ENCODE data around the gene ZNF521. TPM values are rescaled to one million over a fixed set of nuclear protein-coding genes. Genes with fewer than 3 reads are reported as not detected.

ZNF521 gene
- total RNA-seq, 1 donor from 2014 or later: 41.6 TPM

DNA sequence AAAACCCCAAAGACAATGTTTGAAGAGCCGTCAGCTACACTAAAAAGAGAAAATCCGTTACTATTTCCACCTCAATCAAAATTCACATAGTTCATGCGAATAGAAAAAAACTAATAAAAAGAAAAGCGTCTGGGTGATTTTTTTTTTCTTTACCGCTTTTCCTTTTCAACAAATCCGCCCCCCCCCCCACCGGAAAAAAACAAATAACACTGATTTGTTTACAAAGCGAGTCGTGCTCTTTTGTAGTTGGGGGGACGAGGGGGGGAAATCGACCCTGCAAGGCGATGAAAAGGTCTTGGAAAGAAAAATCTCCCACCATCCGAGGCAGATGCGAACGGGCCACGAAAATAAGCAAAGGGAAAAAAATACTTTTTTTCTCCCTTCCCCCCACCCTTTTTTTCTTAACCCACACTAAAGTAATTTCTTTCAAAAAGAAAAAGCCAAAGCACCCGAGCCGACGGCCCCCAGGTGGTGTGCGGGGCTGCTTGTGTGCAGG lies 638 bp downstream of the ZNF521 start:
- peak overlapping the region; percentile 71 to 83 for H3K27ac ChIP-seq
- H3K36me3 ChIP-seq: no peaks in the 10 kb centered on the region
- intact Hi-C loops (cut with DNase I): loop anchor here (2.0 to 10.0 kb wide), 7 partner anchors 113 to 1767 kb away; partner anchors contain the start of genes NPC1, OSBPL1A, TAF4B and TTC39C
- peak overlapping the region; percentile 70 to 72 for H3K4me3 ChIP-seq
- TF ChIP-seq, protein P1, sequence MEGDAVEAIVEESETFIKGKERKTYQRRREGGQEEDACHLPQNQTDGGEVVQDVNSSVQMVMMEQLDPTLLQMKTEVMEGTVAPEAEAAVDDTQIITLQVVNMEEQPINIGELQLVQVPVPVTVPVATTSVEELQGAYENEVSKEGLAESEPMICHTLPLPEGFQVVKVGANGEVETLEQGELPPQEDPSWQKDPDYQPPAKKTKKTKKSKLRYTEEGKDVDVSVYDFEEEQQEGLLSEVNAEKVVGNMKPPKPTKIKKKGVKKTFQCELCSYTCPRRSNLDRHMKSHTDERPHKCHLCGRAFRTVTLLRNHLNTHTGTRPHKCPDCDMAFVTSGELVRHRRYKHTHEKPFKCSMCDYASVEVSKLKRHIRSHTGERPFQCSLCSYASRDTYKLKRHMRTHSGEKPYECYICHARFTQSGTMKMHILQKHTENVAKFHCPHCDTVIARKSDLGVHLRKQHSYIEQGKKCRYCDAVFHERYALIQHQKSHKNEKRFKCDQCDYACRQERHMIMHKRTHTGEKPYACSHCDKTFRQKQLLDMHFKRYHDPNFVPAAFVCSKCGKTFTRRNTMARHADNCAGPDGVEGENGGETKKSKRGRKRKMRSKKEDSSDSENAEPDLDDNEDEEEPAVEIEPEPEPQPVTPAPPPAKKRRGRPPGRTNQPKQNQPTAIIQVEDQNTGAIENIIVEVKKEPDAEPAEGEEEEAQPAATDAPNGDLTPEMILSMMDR (IDR thresholded peaks at IDR 0.05): no peak
- peaks cover 4% of the 10 kb centered on the region for H3K27me3 ChIP-seq
- no peak for DNase-seq (ENCODE audit: low spot score in 2 of 2)
- peaks cover 2 to 10% of the 10 kb centered on the region in 2 donors for H3K4me1 ChIP-seq
- H3K9me3 ChIP-seq: no peaks in the 10 kb centered on the region

DNA sequence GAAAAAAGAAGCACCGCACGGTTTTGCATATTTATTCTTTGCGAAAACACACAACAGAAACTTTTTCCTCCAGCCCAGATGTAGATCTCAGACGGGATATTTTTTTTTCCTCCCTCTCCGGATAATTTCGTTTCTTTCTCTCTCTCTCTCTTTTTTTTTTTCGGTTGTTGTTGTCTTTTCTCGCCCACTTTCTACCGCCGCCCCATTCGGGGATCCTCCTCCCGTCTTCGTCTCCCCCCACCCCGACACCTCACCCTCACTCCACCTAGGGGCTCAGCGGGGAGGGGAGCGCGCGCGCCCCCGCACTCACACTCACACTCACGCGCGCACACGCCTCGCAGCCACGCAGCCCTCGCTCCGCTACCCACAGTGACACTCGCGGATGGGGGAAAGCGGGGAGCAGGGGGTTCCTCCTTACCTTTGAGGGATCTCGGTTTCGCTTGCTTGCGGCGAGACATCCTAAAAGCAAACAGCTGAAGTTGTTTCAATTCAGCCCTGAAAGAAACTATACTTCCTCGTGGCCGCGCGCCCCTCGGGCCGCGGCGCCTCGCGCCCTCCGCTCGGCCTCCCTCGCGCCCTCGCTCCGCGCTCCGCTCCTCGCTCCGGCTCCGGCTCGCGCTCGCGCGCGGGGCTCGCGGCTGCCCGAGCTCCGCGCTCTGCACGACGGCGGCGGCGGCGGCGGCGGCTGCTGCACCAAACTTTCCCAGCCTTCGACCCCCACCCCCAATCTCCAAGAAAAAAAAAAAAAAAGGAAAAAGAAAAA lies 1.3 kb downstream of the ZNF521 start:
- TF ChIP-seq, protein P1 (IDR thresholded peaks at IDR 0.05): no peak
- Histone ChIP-seq H3K9me3 (no peaks in the 10 kb centered on the region), H3K36me3 (no peaks in the 10 kb centered on the region), H3K4me1 (peaks cover 2 to 10% of the 10 kb centered on the region in 2 donors), H3K27me3 (peaks cover 4% of the 10 kb centered on the region), H3K27ac (peak overlapping the region; percentile 65 to 68), H3K4me3 (peak overlapping the region; percentile 70 to 72)
- DNase-seq (ENCODE audit: low spot score in 2 of 2): peak in 1 of 2 donors; percentile 65
- intact Hi-C loops (cut with DNase I): loop anchor here (2.0 to 10.0 kb wide), 7 partner anchors 114 to 1766 kb away; partner anchors contain the start of genes NPC1, OSBPL1A, TAF4B and TTC39C

- H3K9me3 ChIP-seq: no peaks in the 10 kb centered on the region
- intact Hi-C loops (cut with DNase I): loop anchor here (2.0 to 10.0 kb wide), 9 partner anchors 115 to 1765 kb away; partner anchors contain the start of genes IMPACT, NPC1, OSBPL1A and SS18
- H3K4me1 ChIP-seq: peaks cover 2 to 10% of the 10 kb centered on the region in 2 donors
- TF ChIP-seq, protein P1 (IDR thresholded peaks at IDR 0.05): no peak
- H3K27ac ChIP-seq: peak overlapping the region; percentile 65 to 68
- peak overlapping the region; percentile 70 to 72 for H3K4me3 ChIP-seq
- no peaks in the 10 kb centered on the region for H3K36me3 ChIP-seq
- H3K27me3 ChIP-seq: peaks cover 4% of the 10 kb centered on the region
- no peak for DNase-seq (ENCODE audit: low spot score in 2 of 2)
Measured at GRCh38 chr18:25349926-25350487, 2.0 kb downstream of the ZNF521 start.

GRCh38 chr18:25349131-25349925 lies 2.6 kb downstream of the ZNF521 start:
- no peaks in the 10 kb centered on the region for H3K36me3 ChIP-seq
- intact Hi-C loops (cut with DNase I): loop anchor here (5.0 kb wide), 2 partner anchors 743 to 922 kb away; partner anchors contain the start of genes IMPACT and SS18

More at GRCh38 chr18:25349131-25349925, 2.6 kb downstream of the ZNF521 start:
- H3K4me1 ChIP-seq: peaks cover 2 to 10% of the 10 kb centered on the region in 2 donors
- H3K4me3 ChIP-seq: peak overlapping the region; percentile 70 to 72
- H3K9me3 ChIP-seq: no peaks in the 10 kb centered on the region
- peak overlapping the region; percentile 65 to 68 for H3K27ac ChIP-seq
- TF ChIP-seq, protein P1 (IDR thresholded peaks at IDR 0.05): no peak
- DNase-seq (ENCODE audit: low spot score in 2 of 2): peak in 1 of 2 donors; percentile 63
- peaks cover 4% of the 10 kb centered on the region for H3K27me3 ChIP-seq
